Fibroblast of upper back skin (primary cell): Measurements from ENCODE around the gene SULT2B1.
"Not testable (repeated sequence)": the region's sequence is repeated elsewhere in the genome, so short reads cannot be mapped to it uniquely, and the experiment has no call there.

ENCODE experiments used
- DNase-seq: peaks from one replicate; pipeline ENCODE4 v3.0.0-alpha.2; 2013

The SULT2B1 gene

GRCh38 chr19:48624067-48624594 lies 72.2 kb downstream of the SULT2B1 start:
- peak; percentile 98 for DNase-seq

- no peak for DNase-seq
Observed at GRCh38 chr19:48624791-48625723, 73.1 kb downstream of the SULT2B1 start.

GRCh38 chr19:48625891-48626327 lies 73.9 kb downstream of the SULT2B1 start:
- DNase-seq, result no peak

GRCh38 chr19:48627201-48627864 lies 75.4 kb downstream of the SULT2B1 start:
- DNase-seq, result no peak

DNA sequence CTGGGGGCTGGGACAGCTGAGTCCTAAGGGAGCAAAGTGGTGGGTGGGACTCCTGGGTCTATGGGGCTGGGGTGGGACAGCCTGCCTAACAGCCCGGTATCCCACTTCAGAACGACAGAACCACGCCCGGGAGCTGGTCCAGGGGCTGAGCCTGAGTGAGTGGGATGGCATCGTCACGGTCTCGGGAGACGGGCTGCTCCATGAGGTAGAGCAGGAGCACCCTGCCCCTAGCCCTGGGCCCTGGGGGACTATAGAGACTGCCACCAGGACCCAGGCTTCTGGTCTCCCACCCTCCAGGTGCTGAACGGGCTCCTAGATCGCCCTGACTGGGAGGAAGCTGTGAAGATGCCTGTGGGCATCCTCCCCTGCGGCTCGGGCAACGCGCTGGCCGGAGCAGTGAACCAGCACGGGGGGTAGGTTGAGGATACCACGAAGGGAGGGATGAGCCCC lies 75.9 kb downstream of the SULT2B1 start:
- no peak for DNase-seq

DNA sequence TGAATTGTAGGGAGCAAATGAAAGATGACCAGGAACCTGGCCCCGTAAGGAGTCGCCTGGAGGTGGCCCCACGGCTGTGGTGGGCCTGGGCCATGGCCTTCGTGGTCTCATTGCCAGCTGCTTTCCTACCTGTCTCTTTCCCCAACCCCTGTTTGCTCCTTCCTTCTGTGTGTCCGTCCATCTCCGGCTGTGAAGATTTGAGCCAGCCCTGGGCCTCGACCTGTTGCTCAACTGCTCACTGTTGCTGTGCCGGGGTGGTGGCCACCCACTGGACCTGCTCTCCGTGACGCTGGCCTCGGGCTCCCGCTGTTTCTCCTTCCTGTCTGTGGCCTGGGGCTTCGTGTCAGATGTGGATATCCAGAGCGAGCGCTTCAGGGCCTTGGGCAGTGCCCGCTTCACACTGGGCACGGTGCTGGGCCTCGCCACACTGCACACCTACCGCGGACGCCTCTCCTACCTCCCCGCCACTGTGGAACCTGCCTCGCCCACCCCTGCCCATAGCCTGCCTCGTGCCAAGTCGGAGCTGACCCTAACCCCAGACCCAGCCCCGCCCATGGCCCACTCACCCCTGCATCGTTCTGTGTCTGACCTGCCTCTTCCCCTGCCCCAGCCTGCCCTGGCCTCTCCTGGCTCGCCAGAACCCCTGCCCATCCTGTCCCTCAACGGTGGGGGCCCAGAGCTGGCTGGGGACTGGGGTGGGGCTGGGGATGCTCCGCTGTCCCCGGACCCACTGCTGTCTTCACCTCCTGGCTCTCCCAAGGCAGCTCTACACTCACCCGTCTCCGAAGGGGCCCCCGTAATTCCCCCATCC lies 76.7 kb downstream of the SULT2B1 start:
- no peak for DNase-seq

DNA sequence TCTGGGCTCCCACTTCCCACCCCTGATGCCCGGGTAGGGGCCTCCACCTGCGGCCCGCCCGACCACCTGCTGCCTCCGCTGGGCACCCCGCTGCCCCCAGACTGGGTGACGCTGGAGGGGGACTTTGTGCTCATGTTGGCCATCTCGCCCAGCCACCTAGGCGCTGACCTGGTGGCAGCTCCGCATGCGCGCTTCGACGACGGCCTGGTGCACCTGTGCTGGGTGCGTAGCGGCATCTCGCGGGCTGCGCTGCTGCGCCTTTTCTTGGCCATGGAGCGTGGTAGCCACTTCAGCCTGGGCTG lies 77.3 kb downstream of the SULT2B1 start:
- no peak for DNase-seq

GRCh38 chr19:48629599-48630295 lies 77.8 kb downstream of the SULT2B1 start:
- no peak for DNase-seq

- peak; percentile 45 for DNase-seq
Observed at GRCh38 chr19:48630296-48631063, 78.5 kb downstream of the SULT2B1 start.

DNA sequence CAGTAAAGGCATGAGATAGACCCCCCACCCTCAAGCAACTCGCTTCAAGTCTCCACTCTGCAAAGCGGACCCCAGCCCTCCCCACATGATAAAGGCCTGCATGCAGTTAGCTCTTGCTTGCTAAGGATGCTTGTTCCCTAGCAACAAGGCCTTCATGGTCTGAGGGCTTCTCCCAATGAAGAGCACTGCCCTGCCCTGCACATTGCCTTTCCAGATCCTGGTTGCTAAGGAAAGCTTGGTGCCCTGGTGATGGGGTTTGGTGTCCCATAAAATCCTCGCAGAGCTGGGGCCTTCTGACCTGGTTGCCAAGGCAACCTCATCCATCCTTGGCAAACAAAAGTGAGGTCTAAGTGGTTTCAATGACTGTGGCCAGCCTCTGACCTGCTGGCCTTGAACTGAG lies 79.3 kb downstream of the SULT2B1 start:
- DNase-seq, result no peak

DNA sequence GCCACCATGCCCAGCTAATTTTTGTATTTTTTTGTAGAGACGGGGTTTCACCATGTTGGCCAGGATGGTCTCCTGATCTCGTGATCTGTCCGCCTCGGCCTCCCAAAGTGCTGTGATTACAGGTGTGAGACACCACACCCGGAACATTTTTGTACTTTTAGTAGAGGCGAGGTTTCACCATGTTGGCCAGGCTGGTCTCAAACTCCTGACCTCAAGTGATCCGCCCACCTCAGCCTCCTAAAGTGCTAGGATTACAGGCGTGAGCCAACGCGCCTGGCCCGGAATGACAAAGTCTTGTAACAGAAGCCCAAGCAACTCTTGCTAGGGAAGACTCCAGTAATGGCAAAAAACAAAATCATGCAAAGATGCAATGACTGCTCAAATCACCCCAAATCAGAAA lies 80.3 kb downstream of the SULT2B1 start:
- not testable (repeated sequence) for DNase-seq

DNA sequence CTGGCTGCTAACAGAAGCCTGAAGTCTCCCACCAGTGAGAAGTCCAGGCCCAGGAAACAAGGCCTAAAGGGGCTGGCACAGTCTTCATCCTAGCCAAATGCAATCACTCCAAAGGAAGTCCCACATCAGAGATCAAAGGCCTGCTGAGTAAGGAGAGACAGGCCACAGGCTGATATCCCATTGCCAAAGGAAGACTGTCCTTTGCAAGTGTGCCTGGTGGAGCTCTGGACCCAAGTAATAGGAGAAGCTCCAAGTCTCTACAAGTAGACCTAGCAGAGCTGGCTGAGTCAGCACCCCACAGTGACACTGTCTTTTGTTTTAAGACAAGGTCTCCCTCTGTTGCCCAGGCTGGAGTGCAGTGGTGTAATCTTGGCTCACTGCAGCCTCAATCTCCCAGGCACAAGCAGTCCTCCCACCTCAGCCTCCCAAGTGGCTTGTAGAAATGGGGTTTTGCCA lies 80.7 kb downstream of the SULT2B1 start:
- DNase-seq, result no peak

DNA sequence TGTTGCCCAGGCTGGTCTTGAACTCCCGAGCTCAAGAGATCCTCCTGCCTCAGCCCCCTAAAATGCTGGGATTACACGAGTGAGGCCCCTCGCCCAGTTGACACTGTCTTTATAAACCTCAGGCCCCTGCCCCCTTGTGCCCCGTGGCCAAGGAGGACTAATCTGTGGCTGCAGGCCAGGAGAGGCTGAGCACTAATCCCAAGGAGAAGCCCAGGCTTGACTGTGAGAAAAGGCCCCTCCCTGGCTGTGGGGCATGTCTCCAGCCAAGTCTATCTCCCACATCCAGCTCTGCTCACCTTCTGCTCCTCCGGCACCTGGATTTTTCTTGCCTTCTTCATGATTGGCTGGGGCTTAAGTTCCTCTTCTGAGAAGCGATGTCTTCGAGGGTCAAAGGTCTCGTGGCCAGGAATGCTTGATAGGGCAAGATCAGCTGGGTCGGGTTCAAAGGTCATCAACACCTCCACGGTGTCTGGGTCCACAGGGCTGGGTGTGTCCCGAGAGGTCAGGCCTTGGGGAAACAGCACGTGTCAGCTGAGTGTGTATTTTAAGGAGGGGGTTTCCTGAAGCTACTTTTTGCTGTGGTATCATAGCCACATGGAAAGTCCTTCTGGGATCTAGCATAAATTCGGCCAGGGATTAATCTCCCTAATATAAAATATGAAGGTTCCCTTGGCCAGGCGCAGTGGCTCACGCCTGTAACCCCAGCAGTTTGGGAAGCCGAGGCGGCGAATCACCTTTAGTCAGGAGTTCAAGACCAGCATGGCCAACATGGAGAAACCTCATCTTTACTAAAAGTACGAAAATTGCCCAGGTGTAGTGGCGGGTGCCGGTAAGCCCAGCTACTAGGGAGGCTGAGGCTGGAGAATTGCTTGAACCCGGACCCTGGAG lies 81.4 kb downstream of the SULT2B1 start:
- DNase-seq, result no peak

GRCh38 chr19:48634036-48634342 lies 82.0 kb downstream of the SULT2B1 start:
- DNase-seq, result no peak

DNA sequence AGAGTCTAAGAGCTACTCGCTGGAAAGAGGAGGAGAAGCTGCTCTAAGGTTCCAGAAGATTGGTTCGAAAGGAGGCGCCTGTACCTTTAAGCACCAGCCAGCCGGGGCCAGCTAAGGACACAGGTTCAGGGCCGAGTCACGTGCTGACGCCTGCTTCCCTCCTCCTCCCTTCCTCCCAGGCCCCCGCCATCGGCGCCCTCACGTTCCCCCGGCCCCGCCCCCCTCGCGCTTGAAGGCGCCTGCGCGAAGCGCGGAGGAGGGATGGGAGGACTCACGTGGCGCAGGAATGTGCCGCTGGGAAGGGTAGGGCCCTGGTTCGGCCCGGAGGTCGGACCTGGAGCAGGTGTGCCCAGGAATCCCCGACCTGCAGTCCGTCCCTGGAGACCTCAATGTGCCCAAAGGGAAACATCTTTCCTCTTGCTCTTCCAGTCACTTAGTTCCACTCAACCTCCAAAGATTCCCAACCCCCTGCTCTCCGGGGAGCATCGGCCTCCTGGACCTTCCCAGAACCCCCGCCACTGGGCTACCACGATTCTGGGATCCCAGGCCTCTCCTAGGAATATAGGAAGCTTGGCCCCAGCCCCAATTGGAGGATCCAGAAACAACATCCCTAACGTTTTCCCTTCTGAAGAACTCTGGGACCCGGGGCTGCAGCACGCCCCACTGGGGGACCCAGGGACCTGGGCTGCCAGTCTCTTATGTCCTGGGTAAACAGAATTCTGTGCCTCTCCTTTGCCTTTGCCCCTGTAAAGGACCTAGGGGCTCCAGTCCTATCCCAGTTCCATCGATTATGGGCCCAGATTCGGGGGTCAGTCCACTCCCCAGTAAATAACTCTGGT lies 82.7 kb downstream of the SULT2B1 start:
- DNase-seq, result peak; percentile 95

DNA sequence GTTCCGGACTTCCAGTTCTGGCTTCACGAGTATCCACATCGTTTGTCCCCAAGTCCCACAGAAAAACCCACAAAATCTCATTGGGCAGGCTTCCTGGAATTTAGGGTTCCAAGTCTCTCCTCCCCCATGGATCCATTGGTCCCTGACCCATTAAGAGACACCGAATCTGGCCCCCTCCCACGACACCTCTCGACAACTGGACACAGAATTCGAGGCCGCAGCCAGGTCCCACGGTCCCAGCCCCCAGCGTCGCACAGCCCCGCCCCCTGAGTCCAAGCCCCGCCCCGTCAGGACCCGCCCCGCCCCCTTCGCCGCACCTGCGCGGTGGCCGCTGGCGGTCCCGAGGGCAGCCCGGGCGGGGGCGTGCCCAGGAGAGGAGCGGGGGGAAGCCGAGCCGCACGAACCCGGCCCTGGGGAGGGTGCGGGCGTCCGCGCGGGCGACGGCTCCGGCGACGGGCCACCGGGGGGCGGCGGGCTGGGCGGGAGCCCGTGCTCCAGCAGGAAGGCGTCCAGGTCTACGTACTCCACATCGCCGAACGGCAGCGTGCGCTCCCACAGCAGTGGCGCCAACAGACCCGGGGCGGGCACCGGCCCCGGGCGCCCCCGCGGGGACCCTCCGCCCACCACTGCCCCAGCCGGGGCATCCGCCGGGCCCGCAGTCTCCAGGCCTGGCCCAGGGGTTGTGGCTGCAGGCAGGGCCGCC lies 83.4 kb downstream of the SULT2B1 start:
- no peak for DNase-seq

GRCh38 chr19:48635966-48636858 lies 84.2 kb downstream of the SULT2B1 start:
- no peak for DNase-seq

GRCh38 chr19:48636859-48637448 lies 85.0 kb downstream of the SULT2B1 start, which contains the start of gene DBP:
Gene DBP (minus strand): TSS chr19:48637379. CDS start chr19:48636994, 385 bp downstream.
- no peak for DNase-seq
